Measurements from ENCODE around the gene RALGAPB. TPM values are rescaled to one million over a fixed set of nuclear protein-coding genes. Genes with fewer than 3 reads are reported as not detected.

The RALGAPB gene
- total RNA-seq, 1 experiment from 2014 or later = 30.4 TPM

GRCh38 chr20:38601216-38602184, 128.9 kb downstream of the RALGAPB start, which contains the start of gene ARHGAP40:
Gene ARHGAP40, plus strand, starts transcription at chr20:38601809.
- Histone ChIP-seq H3K79me2 (ENCODE audit: low read length) (no peaks in the 10 kb centered on the region), H3K27me3 (ENCODE audit: low read length) (no peaks in the 10 kb centered on the region), H3K4me2 (ENCODE audit: low read length) (no peak within 1 kb of the TSS), H3F3A (ENCODE audit: low read length, unreplicated experiment) (no peaks in the 10 kb centered on the region), H3K4me1 (ENCODE audit: insufficient read depth, low read length) (peaks cover 29% of the 10 kb centered on the region), H3K9me3 (ENCODE audit: low read length) (no peaks in the 10 kb centered on the region), H3K36me3 (ENCODE audit: low read depth, low read length) (no peaks in the 10 kb centered on the region), H2AFZ (ENCODE audit: low read length) (no peak within 1 kb of the TSS), H3K9me2 (replicated peaks; ENCODE audit: low read length) (no peaks in the 10 kb centered on the region), H3K4me3 (ENCODE audit: low read length) (no peak within 1 kb of the TSS), H3K27ac (ENCODE audit: low read length) (no peak within 1 kb of the TSS), H4K20me1 (ENCODE audit: low read length) (no peaks in the 10 kb centered on the region), H3K9ac (ENCODE audit: low read length) (no peak within 1 kb of the TSS)
- ATAC-seq (no peak), DNase-seq (no peak)
- ChIA-PET POLR2A (ENCODE audit: unreplicated experiment) (no interaction called here), CTCF (no interaction called here)
- intact Hi-C loops (cut with micrococcal nuclease) = no loop called here
- BruUV-seq (replicated peaks) = no TSS peak
- TF ChIP-seq EZH2 (IDR thresholded peaks at IDR 0.05; ENCODE audit: low read length, unreplicated experiment) (no peak), EZH2phosphoT487 (IDR thresholded peaks at IDR 0.05; ENCODE audit: borderline replicate concordance, low read length) (no peak), CTCF (conservative IDR thresholded peaks at IDR 0.05; ENCODE audit: low read depth, low read length) (no peak)

GRCh38 chr20:38602185-38602581, 129.5 kb downstream of the RALGAPB start:
- no peaks in the 10 kb centered on the region for H3K79me2 ChIP-seq (ENCODE audit: low read length)
- H3K9me2 ChIP-seq (replicated peaks; ENCODE audit: low read length) = no peaks in the 10 kb centered on the region
- H3K4me1 ChIP-seq (ENCODE audit: insufficient read depth, low read length) = peaks cover 29% of the 10 kb centered on the region
- H3F3A ChIP-seq (ENCODE audit: low read length, unreplicated experiment) = no peaks in the 10 kb centered on the region
- no peak for DNase-seq
- H3K4me3 ChIP-seq (ENCODE audit: low read length) = no peak overlapping the region
- H3K36me3 ChIP-seq (ENCODE audit: low read depth, low read length) = no peaks in the 10 kb centered on the region
- no peaks in the 10 kb centered on the region for H4K20me1 ChIP-seq (ENCODE audit: low read length)
- ATAC-seq = no peak
- no peaks in the 10 kb centered on the region for H3K9me3 ChIP-seq (ENCODE audit: low read length)
- no peak overlapping the region for H3K4me2 ChIP-seq (ENCODE audit: low read length)
- BruUV-seq (replicated peaks) = no TSS peak
- H3K27ac ChIP-seq (ENCODE audit: low read length) = no peak overlapping the region
- no peaks in the 10 kb centered on the region for H3K27me3 ChIP-seq (ENCODE audit: low read length)
- TF ChIP-seq EZH2phosphoT487 (IDR thresholded peaks at IDR 0.05; ENCODE audit: borderline replicate concordance, low read length) = no peak
- no peak for TF ChIP-seq CTCF (conservative IDR thresholded peaks at IDR 0.05; ENCODE audit: low read depth, low read length)
- no peak for TF ChIP-seq EZH2 (IDR thresholded peaks at IDR 0.05; ENCODE audit: low read length, unreplicated experiment)
- CTCF ChIA-PET = no interaction called here
- POLR2A ChIA-PET (ENCODE audit: unreplicated experiment) = no interaction called here
- H2AFZ ChIP-seq (ENCODE audit: low read length) = no peak overlapping the region
- intact Hi-C loops (cut with micrococcal nuclease) = no loop called here
- H3K9ac ChIP-seq (ENCODE audit: low read length) = no peak overlapping the region

GRCh38 chr20:38603286-38603685, 130.6 kb downstream of the RALGAPB start:
- ChIA-PET CTCF (interaction anchor here (1.1 kb wide), 1 partner anchor 49 kb away, joined by 7 read pairs; no protein-coding TSS in a partner anchor), POLR2A (ENCODE audit: unreplicated experiment) (no interaction called here)
- H3K27ac ChIP-seq (ENCODE audit: low read length) = no peak overlapping the region
- no peak overlapping the region for H3K4me3 ChIP-seq (ENCODE audit: low read length)
- no peaks in the 10 kb centered on the region for H3F3A ChIP-seq (ENCODE audit: low read length, unreplicated experiment)
- H3K79me2 ChIP-seq (ENCODE audit: low read length) = no peaks in the 10 kb centered on the region
- no peak for ATAC-seq
- no peak overlapping the region for H3K4me2 ChIP-seq (ENCODE audit: low read length)
- no TSS peak for BruUV-seq (replicated peaks)
- TF ChIP-seq EZH2phosphoT487 (IDR thresholded peaks at IDR 0.05; ENCODE audit: borderline replicate concordance, low read length) (no peak), CTCF (conservative IDR thresholded peaks at IDR 0.05; ENCODE audit: low read depth, low read length) (no peak), EZH2 (IDR thresholded peaks at IDR 0.05; ENCODE audit: low read length, unreplicated experiment) (no peak)
- no peaks in the 10 kb centered on the region for H3K36me3 ChIP-seq (ENCODE audit: low read depth, low read length)
- no peak for DNase-seq
- no peaks in the 10 kb centered on the region for H3K9me3 ChIP-seq (ENCODE audit: low read length)
- H3K9me2 ChIP-seq (replicated peaks; ENCODE audit: low read length) = no peaks in the 10 kb centered on the region
- peaks cover 29% of the 10 kb centered on the region for H3K4me1 ChIP-seq (ENCODE audit: insufficient read depth, low read length)
- no peak overlapping the region for H3K9ac ChIP-seq (ENCODE audit: low read length)
- H4K20me1 ChIP-seq (ENCODE audit: low read length) = no peaks in the 10 kb centered on the region
- no peaks in the 10 kb centered on the region for H3K27me3 ChIP-seq (ENCODE audit: low read length)
- intact Hi-C loops (cut with micrococcal nuclease) = no loop called here
- no peak overlapping the region for H2AFZ ChIP-seq (ENCODE audit: low read length)
